Kidney epithelial cell (primary cell): ENCODE results near the gene ZNF212. TPM values are rescaled to one million over a fixed set of nuclear protein-coding genes. Genes with fewer than 3 reads are reported as not detected.

Experiments used
- DNase-seq: peaks from one replicate; pipeline ENCODE4 v3.0.0-alpha.2; 2010; ENCODE audit warnings: low read depth
- H3K27me3 ChIP-seq: 2 replicates; pipeline ENCODE4 v1.6.0; 2011; ENCODE audit warnings: low read length; ENCODE audit not compliant: control insufficient read depth, insufficient read depth
- H3K36me3 ChIP-seq: 2 replicates; pipeline ENCODE4 v1.5.1; 2011; ENCODE audit warnings: low read length; ENCODE audit not compliant: control insufficient read depth, insufficient read depth
- H3K4me3 ChIP-seq: 2 replicates; pipeline ENCODE4 v1.5.1; 2011; ENCODE audit warnings: low read depth, mild to moderate bottlenecking, control low read depth, low read length
- CTCF ChIP-seq: IDR thresholded peaks from 2 replicates; pipeline ENCODE4 v1.5.1; 2011; ENCODE audit warnings: mild to moderate bottlenecking, moderate library complexity, low read length, control low read depth, inconsistent platforms; ENCODE audit not compliant: insufficient read depth, poor library complexity, severe bottlenecking
- total RNA-seq: library from RNA; depleted of rRNA; stranded (reverse); fragments of >200 nt; gene quantifications from 2 replicates; pipeline ENCODE4 v1.2.3, GENCODE V29; 2015

Gene ZNF212
- total RNA-seq, 1 donor from 2014 or later: 6.7 TPM

DNA sequence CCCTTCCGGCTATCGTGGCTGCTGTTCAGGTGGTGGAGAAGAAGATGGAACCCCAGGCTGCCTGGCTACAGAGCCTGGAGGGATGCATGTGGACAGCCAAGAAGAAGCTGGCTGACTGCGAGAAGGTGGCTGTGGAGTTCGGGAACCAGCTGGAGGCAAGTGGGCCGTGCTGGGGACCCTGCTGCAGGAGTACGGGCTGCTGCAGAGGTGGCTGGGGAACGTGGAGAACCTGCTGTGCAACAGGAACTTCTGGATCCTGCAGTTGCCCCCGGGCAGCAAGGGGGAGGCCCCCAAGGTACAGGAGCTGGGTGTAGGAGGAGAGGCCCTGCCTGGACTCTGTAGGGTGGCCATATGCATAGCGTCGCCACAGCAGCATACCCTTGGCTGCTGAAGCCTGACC lies 48.2 kb downstream of the ZNF212 start:
- Histone ChIP-seq H3K27me3 (no peaks in the 10 kb centered on the region), H3K4me3 (no peak overlapping the region), H3K36me3 (no peaks in the 10 kb centered on the region)
- TF ChIP-seq CTCF: no peak
- DNase-seq: no peak

DNA sequence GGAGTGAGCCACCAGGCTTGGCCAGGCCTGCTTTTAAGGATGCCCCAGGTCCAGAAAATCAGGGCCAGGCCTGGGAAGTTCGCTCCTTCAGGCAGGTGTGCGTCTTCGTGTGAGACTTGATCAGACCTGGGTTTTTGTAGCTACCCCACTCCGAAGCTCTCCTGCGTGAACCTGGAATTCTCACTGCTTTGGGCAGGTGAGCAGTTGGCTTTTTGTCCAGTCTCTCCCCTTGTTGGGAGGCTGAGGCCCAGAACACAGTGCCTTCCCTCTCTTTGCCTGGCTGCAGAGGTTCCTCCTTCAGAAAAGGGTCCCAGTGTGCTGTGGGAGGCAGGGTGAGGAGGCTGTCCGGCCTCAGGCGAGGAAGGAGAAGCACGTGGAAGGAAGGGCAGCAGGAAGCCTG lies 49.8 kb downstream of the ZNF212 start:
- Histone ChIP-seq H3K36me3 (no peaks in the 10 kb centered on the region), H3K27me3 (no peaks in the 10 kb centered on the region), H3K4me3 (no peak overlapping the region)
- DNase-seq: no peak
- no peak for TF ChIP-seq CTCF

GRCh38 chr7:149289856-149290255 lies 50.4 kb downstream of the ZNF212 start:
- DNase-seq: no peak
- no peak for TF ChIP-seq CTCF
- no peaks in the 10 kb centered on the region for H3K27me3 ChIP-seq

GRCh38 chr7:149291036-149291780 lies 51.8 kb downstream of the ZNF212 start:
- Histone ChIP-seq H3K36me3 (no peaks in the 10 kb centered on the region), H3K27me3 (no peaks in the 10 kb centered on the region), H3K4me3 (no peak overlapping the region)
- DNase-seq: no peak
- TF ChIP-seq CTCF: no peak

More at GRCh38 chr7:149289856-149290255, 50.4 kb downstream of the ZNF212 start:
- no peak overlapping the region for H3K4me3 ChIP-seq
- H3K36me3 ChIP-seq: no peaks in the 10 kb centered on the region

GRCh38 chr7:149291781-149292461 lies 52.5 kb downstream of the ZNF212 start:
- no peaks in the 10 kb centered on the region for H3K27me3 ChIP-seq
- no peaks in the 10 kb centered on the region for H3K36me3 ChIP-seq
- DNase-seq: no peak
- no peak for TF ChIP-seq CTCF
- no peak overlapping the region for H3K4me3 ChIP-seq

DNA sequence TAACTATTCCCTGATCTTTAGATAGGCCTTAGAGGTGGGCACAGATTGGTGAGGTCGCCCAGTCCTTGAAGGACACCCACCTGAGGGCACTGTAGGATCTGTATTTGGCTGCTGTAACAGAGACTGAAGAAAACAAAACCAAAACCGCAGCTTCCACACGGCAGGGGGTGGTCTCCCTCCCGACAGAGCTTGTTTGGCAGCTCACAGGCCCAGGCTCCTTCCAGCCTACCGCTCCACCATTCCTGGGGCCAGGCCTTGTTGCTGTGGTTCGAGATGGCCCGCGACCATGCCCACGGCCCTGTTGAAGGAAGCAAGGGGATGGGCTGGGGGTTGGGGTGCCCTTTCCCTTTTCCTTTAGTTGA lies 53.0 kb downstream of the ZNF212 start:
- Histone ChIP-seq H3K27me3 (no peaks in the 10 kb centered on the region), H3K36me3 (no peaks in the 10 kb centered on the region), H3K4me3 (no peak overlapping the region)
- no peak for DNase-seq
- no peak for TF ChIP-seq CTCF
